GM12865 (cell line): ENCODE results near the gene ASCC1.

Experiments used
- DNase-seq: peaks from one replicate; pipeline ENCODE4 v3.0.0; 2010; ENCODE audit warnings: low read depth
- H3K4me3 ChIP-seq: 2 replicates; pipeline ENCODE4 v1.5.1; 2011; ENCODE audit warnings: mild to moderate bottlenecking, low read depth, low read length, control low read depth
- TF ChIP-seq, protein P1 (sequence below): IDR thresholded peaks from 2 replicates; pipeline ENCODE4 v1.5.1; 2011; ENCODE audit warnings: low read length, control low read depth, low read depth, inconsistent platforms; ENCODE audit not compliant: insufficient read depth; ENCODE audit errors: missing control alignments

Gene ASCC1

GRCh38 chr10:72201293-72201692 is 14.8 kb downstream of the ASCC1 start:
- H3K4me3 ChIP-seq: no peak overlapping the region
- TF ChIP-seq, protein P1, sequence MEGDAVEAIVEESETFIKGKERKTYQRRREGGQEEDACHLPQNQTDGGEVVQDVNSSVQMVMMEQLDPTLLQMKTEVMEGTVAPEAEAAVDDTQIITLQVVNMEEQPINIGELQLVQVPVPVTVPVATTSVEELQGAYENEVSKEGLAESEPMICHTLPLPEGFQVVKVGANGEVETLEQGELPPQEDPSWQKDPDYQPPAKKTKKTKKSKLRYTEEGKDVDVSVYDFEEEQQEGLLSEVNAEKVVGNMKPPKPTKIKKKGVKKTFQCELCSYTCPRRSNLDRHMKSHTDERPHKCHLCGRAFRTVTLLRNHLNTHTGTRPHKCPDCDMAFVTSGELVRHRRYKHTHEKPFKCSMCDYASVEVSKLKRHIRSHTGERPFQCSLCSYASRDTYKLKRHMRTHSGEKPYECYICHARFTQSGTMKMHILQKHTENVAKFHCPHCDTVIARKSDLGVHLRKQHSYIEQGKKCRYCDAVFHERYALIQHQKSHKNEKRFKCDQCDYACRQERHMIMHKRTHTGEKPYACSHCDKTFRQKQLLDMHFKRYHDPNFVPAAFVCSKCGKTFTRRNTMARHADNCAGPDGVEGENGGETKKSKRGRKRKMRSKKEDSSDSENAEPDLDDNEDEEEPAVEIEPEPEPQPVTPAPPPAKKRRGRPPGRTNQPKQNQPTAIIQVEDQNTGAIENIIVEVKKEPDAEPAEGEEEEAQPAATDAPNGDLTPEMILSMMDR: no peak
- no peak for DNase-seq

DNA sequence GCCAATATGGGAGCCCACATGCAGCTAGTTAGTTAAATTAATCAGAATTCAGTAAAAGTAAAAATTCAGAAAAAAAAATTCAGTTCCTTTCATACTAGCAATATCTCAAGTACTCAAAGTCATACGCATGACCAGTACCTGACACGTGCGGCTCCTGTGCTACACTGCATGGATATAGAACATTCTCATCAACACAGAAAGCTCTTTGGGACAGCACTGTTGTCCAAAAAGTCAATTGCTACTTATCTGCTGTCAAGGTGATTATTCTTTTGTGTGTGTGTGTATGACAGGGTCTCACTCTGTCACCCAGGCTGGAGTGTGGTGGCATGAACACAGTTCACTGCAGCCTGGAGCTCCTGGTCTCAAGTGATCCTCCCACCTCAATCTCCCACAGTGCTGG is 15.2 kb downstream of the ASCC1 start:
- DNase-seq: no peak
- TF ChIP-seq, protein P1: no peak
- no peak overlapping the region for H3K4me3 ChIP-seq

DNA sequence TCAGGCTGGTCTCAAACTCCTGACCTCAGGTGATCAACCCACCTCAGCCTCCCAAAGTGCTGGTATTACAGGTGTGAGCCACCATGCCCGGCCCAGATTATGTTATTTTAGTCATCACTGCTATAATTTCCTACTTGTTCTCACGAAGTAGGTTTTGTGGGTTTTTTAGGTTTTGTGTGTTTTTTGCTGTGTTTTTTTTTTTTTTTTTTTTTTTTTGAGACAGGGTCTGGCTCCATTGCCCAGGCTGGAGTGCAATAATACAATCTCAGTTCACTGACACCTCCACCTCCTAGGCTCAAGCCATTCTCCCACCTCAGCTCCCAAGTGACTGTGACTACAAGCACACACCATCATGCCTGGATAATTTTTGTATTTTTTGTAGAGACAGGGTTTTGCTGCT is 21.1 kb downstream of the ASCC1 start:
- TF ChIP-seq, protein P1: no peak
- H3K4me3 ChIP-seq: no peak overlapping the region
- no peak for DNase-seq

DNA sequence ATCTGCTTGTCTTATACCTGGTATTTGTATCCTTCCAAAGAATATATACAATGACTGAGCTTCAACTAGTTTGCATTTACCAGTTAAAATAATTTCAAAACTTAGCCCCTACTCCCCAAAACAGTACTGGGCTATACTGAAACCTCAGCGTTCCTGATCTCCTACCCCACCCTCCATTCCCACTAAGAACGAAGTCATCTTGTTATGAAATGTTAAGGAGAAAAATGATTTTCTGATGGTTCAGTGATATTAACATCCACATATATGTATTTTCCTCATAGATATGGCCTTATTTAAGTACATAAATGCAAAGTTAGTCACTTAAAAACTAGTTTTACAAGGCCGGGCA is 29.1 kb downstream of the ASCC1 start:
- H3K4me3 ChIP-seq: no peak overlapping the region
- TF ChIP-seq, protein P1: no peak
- DNase-seq: no peak

- H3K4me3 ChIP-seq: no peak overlapping the region
- TF ChIP-seq, protein P1: no peak
- no peak for DNase-seq
These were observed 29.7 kb downstream of the ASCC1 start for GRCh38 chr10:72186258-72186981.

GRCh38 chr10:72184156-72184555 is 31.9 kb downstream of the ASCC1 start:
- DNase-seq: no peak
- H3K4me3 ChIP-seq: no peak overlapping the region
- TF ChIP-seq, protein P1: no peak

DNA sequence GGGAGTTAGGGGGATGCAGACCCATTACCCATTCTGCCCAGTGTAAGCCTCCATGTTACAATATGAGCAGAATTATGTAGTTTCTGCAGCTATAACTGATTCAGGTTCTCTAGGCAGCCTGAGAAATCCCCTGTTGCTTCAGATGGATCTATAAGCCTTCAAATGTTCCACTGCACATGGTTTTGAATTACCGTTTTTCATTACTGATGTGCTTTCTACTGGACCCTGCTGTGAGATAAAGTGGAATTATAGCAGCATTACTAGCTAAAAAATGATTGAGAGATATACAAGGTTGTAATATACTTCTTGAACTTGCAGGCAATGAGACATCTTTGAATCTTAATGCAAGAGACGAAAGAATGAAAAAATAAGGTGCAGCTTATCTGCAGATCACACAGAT is 38.6 kb downstream of the ASCC1 start:
- TF ChIP-seq, protein P1: no peak
- DNase-seq: no peak
- H3K4me3 ChIP-seq: no peak overlapping the region
